ENCODE measurements around the gene PLXNB1. TPM values are rescaled to one million over a fixed set of nuclear protein-coding genes. Genes with fewer than 3 reads are reported as not detected.

PLXNB1 gene
- total RNA-seq: 63.7 and 90.4 TPM in 2 replicates

- DNase-seq (ENCODE audit: low read depth): peak; percentile 91
- FAIRE-seq: no peak
- no peaks in the 10 kb centered on the region for H3K36me3 ChIP-seq (ENCODE audit: control insufficient read depth, insufficient read depth, low read length)
- H3K27me3 ChIP-seq (ENCODE audit: control insufficient read depth, insufficient read depth, low read length): no peaks in the 10 kb centered on the region
- no peak for TF ChIP-seq CTCF (IDR thresholded peaks at IDR 0.05; ENCODE audit: insufficient read depth, low read length, severe bottlenecking)
- peak within 1 kb of the TSS; percentile 66 for H3K4me3 ChIP-seq (ENCODE audit: low read depth, low read length)
Measured at GRCh38 chr3:48429960-48430707, at the start of gene PLXNB1. Gene PLXNB1 (minus strand): TSS chr3:48430086. CDS start chr3:48424611, 5,475 bp downstream.

- FAIRE-seq (no peak), DNase-seq (ENCODE audit: low read depth) (no peak)
- TF ChIP-seq CTCF (IDR thresholded peaks at IDR 0.05; ENCODE audit: insufficient read depth, low read length, severe bottlenecking): no peak
- Histone ChIP-seq H3K27me3 (ENCODE audit: control insufficient read depth, insufficient read depth, low read length) (no peaks in the 10 kb centered on the region), H3K36me3 (ENCODE audit: control insufficient read depth, insufficient read depth, low read length) (peaks cover 2% of the 10 kb centered on the region), H3K4me3 (ENCODE audit: low read depth, low read length) (no peak overlapping the region)
Measured at GRCh38 chr3:48478626-48479555, 49.0 kb upstream of the PLXNB1 start.

- Histone ChIP-seq H3K27me3 (ENCODE audit: control insufficient read depth, insufficient read depth, low read length) (no peaks in the 10 kb centered on the region), H3K4me3 (ENCODE audit: low read depth, low read length) (no peak overlapping the region), H3K36me3 (ENCODE audit: control insufficient read depth, insufficient read depth, low read length) (peaks cover 2% of the 10 kb centered on the region)
- FAIRE-seq: no peak
- TF ChIP-seq CTCF (IDR thresholded peaks at IDR 0.05; ENCODE audit: insufficient read depth, low read length, severe bottlenecking): no peak
- no peak for DNase-seq (ENCODE audit: low read depth)
Measured at GRCh38 chr3:48477959-48478520, 48.2 kb upstream of the PLXNB1 start.

- no peaks in the 10 kb centered on the region for H3K27me3 ChIP-seq (ENCODE audit: control insufficient read depth, insufficient read depth, low read length)
- DNase-seq (ENCODE audit: low read depth) (no peak), FAIRE-seq (no peak)
Measured at GRCh38 chr3:48476426-48477053, 46.7 kb upstream of the PLXNB1 start.

More at GRCh38 chr3:48476426-48477053, 46.7 kb upstream of the PLXNB1 start:
- Histone ChIP-seq H3K4me3 (ENCODE audit: low read depth, low read length) (no peak overlapping the region), H3K36me3 (ENCODE audit: control insufficient read depth, insufficient read depth, low read length) (peaks cover 2% of the 10 kb centered on the region)
- no peak for TF ChIP-seq CTCF (IDR thresholded peaks at IDR 0.05; ENCODE audit: insufficient read depth, low read length, severe bottlenecking)
